Activated T-helper 1 cell treated with anti-CD3 and anti-CD28 coated beads, Interleukin-12 subunit alpha, Interleukin-12 subunit beta, Interleukin-2, Interleukin-4 antibody, amounts not matched to agents 30 ng/mL and 10 ng/mL and 1 ng/mL, durations not matched to agents 14 hours and 24 hours and 36 hours (primary cell): Measurements from ENCODE around the gene CGRRF1. TPM values are rescaled to one million over a fixed set of nuclear protein-coding genes. Genes with fewer than 3 reads are reported as not detected.

Source experiments
- DNase-seq: peaks from one replicate; pipeline ENCODE4 v3.0.0; 2021; ENCODE audit warnings: low spot score
- H3K27ac Mint-ChIP-seq: one replicate; pipeline ENCODE4 v1.8.0; 2021; ENCODE audit warnings: mild to moderate bottlenecking, mixed read lengths
- H3K27me3 Mint-ChIP-seq: one replicate; pipeline ENCODE4 v1.8.0; 2022; ENCODE audit warnings: mild to moderate bottlenecking, moderate library complexity, mixed read lengths; ENCODE audit not compliant: insufficient read depth
- H3K36me3 Mint-ChIP-seq: one replicate; pipeline ENCODE4 v1.8.0; 2021; ENCODE audit warnings: low read depth, mixed read lengths
- H3K4me1 Mint-ChIP-seq: one replicate; pipeline ENCODE4 v1.8.0; 2021; ENCODE audit warnings: low read depth, mixed read lengths
- H3K4me3 Mint-ChIP-seq: one replicate; pipeline ENCODE4 v1.8.0; 2021; ENCODE audit warnings: mild to moderate bottlenecking, moderate library complexity, mixed read lengths
- H3K9me3 Mint-ChIP-seq: one replicate; pipeline ENCODE4 v1.8.0; 2021; ENCODE audit warnings: mixed read lengths
- intact Hi-C: fragments of 100-400 bp; cut with micrococcal nuclease; formaldehyde crosslinking; loops from one replicate; pipeline ENCODE4 v1.15.1; 2024
- total RNA-seq: library from RNA; stranded (reverse); gene quantifications from 2 replicates; pipeline ENCODE4 v1.2.3, GENCODE V29; 2022

CGRRF1 gene
- total RNA-seq, 1 donor from 2014 or later: 13.2 TPM

- intact Hi-C loops: no loop called here
- H3K4me1 Mint-ChIP-seq: peaks cover 37% of the 10 kb centered on the region
These were observed 28.0 kb upstream of the CGRRF1 start for GRCh38 chr14:54481695-54482094.

GRCh38 chr14:54483073-54483745 lies 26.5 kb upstream of the CGRRF1 start:
- no peaks in the 10 kb centered on the region for H3K27me3 Mint-ChIP-seq
- peaks cover 24% of the 10 kb centered on the region for H3K36me3 Mint-ChIP-seq
- H3K9me3 Mint-ChIP-seq: no peaks in the 10 kb centered on the region
- H3K4me3 Mint-ChIP-seq: no peak overlapping the region
- peaks cover 48% of the 10 kb centered on the region for H3K4me1 Mint-ChIP-seq
- no peak for DNase-seq
- intact Hi-C loops: no loop called here
- H3K27ac Mint-ChIP-seq: no peak overlapping the region

More at GRCh38 chr14:54481695-54482094, 28.0 kb upstream of the CGRRF1 start:
- Mint-ChIP-seq H3K9me3 (no peaks in the 10 kb centered on the region), H3K4me3 (no peak overlapping the region), H3K27me3 (no peaks in the 10 kb centered on the region), H3K27ac (no peak overlapping the region), H3K36me3 (peaks cover 27% of the 10 kb centered on the region)
- DNase-seq: no peak

- Mint-ChIP-seq H3K9me3 (no peaks in the 10 kb centered on the region), H3K4me1 (peaks cover 48% of the 10 kb centered on the region)
- no peak for DNase-seq
These were observed 25.9 kb upstream of the CGRRF1 start for GRCh38 chr14:54483846-54484245.

GRCh38 chr14:54486685-54487084 lies 23.0 kb upstream of the CGRRF1 start:
- Mint-ChIP-seq H3K9me3 (no peaks in the 10 kb centered on the region), H3K4me3 (peak overlapping the region; percentile 87), H3K27me3 (no peaks in the 10 kb centered on the region), H3K4me1 (peaks cover 67% of the 10 kb centered on the region), H3K27ac (peak overlapping the region; percentile 64), H3K36me3 (peaks cover 17% of the 10 kb centered on the region)
- DNase-seq: no peak
- intact Hi-C loops: no loop called here

More at GRCh38 chr14:54483846-54484245, 25.9 kb upstream of the CGRRF1 start:
- H3K4me3 Mint-ChIP-seq: no peak overlapping the region
- H3K27ac Mint-ChIP-seq: peak overlapping the region; percentile 16
- H3K36me3 Mint-ChIP-seq: peaks cover 19% of the 10 kb centered on the region
- intact Hi-C loops: no loop called here
- no peaks in the 10 kb centered on the region for H3K27me3 Mint-ChIP-seq

GRCh38 chr14:54487771-54488170 lies 21.9 kb upstream of the CGRRF1 start:
- Mint-ChIP-seq H3K36me3 (peaks cover 12% of the 10 kb centered on the region), H3K4me3 (peak overlapping the region; percentile 87), H3K27ac (peak overlapping the region; percentile 50), H3K4me1 (peaks cover 66% of the 10 kb centered on the region), H3K9me3 (no peaks in the 10 kb centered on the region), H3K27me3 (no peaks in the 10 kb centered on the region)
- no peak for DNase-seq
- intact Hi-C loops: loop anchor here (1.0 to 2.0 kb wide), 3 partner anchors 46 to 415 kb away; partner anchors contain the start of genes CNIH1 and GCH1

GRCh38 chr14:54488318-54488645 lies 21.4 kb upstream of the CGRRF1 start:
- H3K36me3 Mint-ChIP-seq: peaks cover 9% of the 10 kb centered on the region
- peaks cover 61% of the 10 kb centered on the region for H3K4me1 Mint-ChIP-seq
- H3K4me3 Mint-ChIP-seq: peak overlapping the region; percentile 87
- no peaks in the 10 kb centered on the region for H3K27me3 Mint-ChIP-seq
- no peaks in the 10 kb centered on the region for H3K9me3 Mint-ChIP-seq
- intact Hi-C loops: loop anchor here (1.0 to 2.0 kb wide), 3 partner anchors 47 to 415 kb away; partner anchors contain the start of genes CNIH1 and GCH1
- H3K27ac Mint-ChIP-seq: peak overlapping the region; percentile 50
- DNase-seq: no peak

GRCh38 chr14:54488646-54489317 lies 20.9 kb upstream of the CGRRF1 start, which contains the start of gene GMFB:
GMFB (minus strand) TSS chr14:54488980; CDS start chr14:54488927, 53 bp downstream.
- Mint-ChIP-seq H3K27me3 (no peaks in the 10 kb centered on the region), H3K27ac (peak within 1 kb of the TSS; percentile 88), H3K4me1 (peaks cover 57% of the 10 kb centered on the region), H3K4me3 (peak within 1 kb of the TSS; percentile 87), H3K9me3 (no peaks in the 10 kb centered on the region), H3K36me3 (peaks cover 5% of the 10 kb centered on the region)
- intact Hi-C loops: loop anchor here (1.0 to 2.0 kb wide), 7 partner anchors 21 to 414 kb away; partner anchors contain the start of genes CGRRF1, CNIH1 and GCH1
- peak; percentile 79 for DNase-seq

GRCh38 chr14:54489318-54489683 lies 20.4 kb upstream of the CGRRF1 start:
- Mint-ChIP-seq H3K4me3 (peak overlapping the region; percentile 81), H3K27ac (peak overlapping the region; percentile 88), H3K9me3 (no peaks in the 10 kb centered on the region), H3K36me3 (peaks cover 4% of the 10 kb centered on the region), H3K4me1 (peaks cover 52% of the 10 kb centered on the region), H3K27me3 (no peaks in the 10 kb centered on the region)
- intact Hi-C loops: loop anchor here (1.0 to 2.0 kb wide), 5 partner anchors 20 to 414 kb away; partner anchors contain the start of genes CGRRF1 and GCH1
- DNase-seq: no peak

- H3K4me1 Mint-ChIP-seq: peaks cover 46% of the 10 kb centered on the region
- peaks cover 4% of the 10 kb centered on the region for H3K36me3 Mint-ChIP-seq
- H3K4me3 Mint-ChIP-seq: peak overlapping the region; percentile 81
- no peaks in the 10 kb centered on the region for H3K27me3 Mint-ChIP-seq
- H3K27ac Mint-ChIP-seq: peak overlapping the region; percentile 88
- DNase-seq: no peak
- no peaks in the 10 kb centered on the region for H3K9me3 Mint-ChIP-seq
- intact Hi-C loops: loop anchor here (1.0 to 2.0 kb wide), 5 partner anchors 19 to 413 kb away; partner anchors contain the start of genes CGRRF1 and GCH1
These were observed 19.8 kb upstream of the CGRRF1 start for GRCh38 chr14:54489731-54490444.

GRCh38 chr14:54490445-54491175 lies 19.1 kb upstream of the CGRRF1 start:
- H3K4me1 Mint-ChIP-seq: peaks cover 39% of the 10 kb centered on the region
- no peaks in the 10 kb centered on the region for H3K9me3 Mint-ChIP-seq
- no peak overlapping the region for H3K27ac Mint-ChIP-seq
- H3K27me3 Mint-ChIP-seq: no peaks in the 10 kb centered on the region
- no peak overlapping the region for H3K4me3 Mint-ChIP-seq
- peaks cover 4% of the 10 kb centered on the region for H3K36me3 Mint-ChIP-seq
- intact Hi-C loops: no loop called here
- no peak for DNase-seq

GRCh38 chr14:54493293-54493692 lies 16.4 kb upstream of the CGRRF1 start:
- no peaks in the 10 kb centered on the region for H3K36me3 Mint-ChIP-seq
- no peak overlapping the region for H3K27ac Mint-ChIP-seq
- H3K9me3 Mint-ChIP-seq: no peaks in the 10 kb centered on the region

GRCh38 chr14:54497224-54497623 lies 12.5 kb upstream of the CGRRF1 start:
- DNase-seq: no peak
- H3K9me3 Mint-ChIP-seq: no peaks in the 10 kb centered on the region
- peaks cover 5% of the 10 kb centered on the region for H3K4me1 Mint-ChIP-seq
- H3K27me3 Mint-ChIP-seq: peaks cover 16% of the 10 kb centered on the region
- H3K27ac Mint-ChIP-seq: no peak overlapping the region
- H3K4me3 Mint-ChIP-seq: no peak overlapping the region
- intact Hi-C loops: no loop called here
- H3K36me3 Mint-ChIP-seq: no peaks in the 10 kb centered on the region

More at GRCh38 chr14:54493293-54493692, 16.4 kb upstream of the CGRRF1 start:
- no peak for DNase-seq
- Mint-ChIP-seq H3K4me3 (no peak overlapping the region), H3K27me3 (peaks cover 5% of the 10 kb centered on the region), H3K4me1 (peaks cover 24% of the 10 kb centered on the region)
- intact Hi-C loops: no loop called here
